ENCODE data around the gene IRS1. TPM values are rescaled to one million over a fixed set of nuclear protein-coding genes. Genes with fewer than 3 reads are reported as not detected.

Gene IRS1
- total and polyA plus RNA-seq, 4 donors: 3.1 to 36.7 (median 7.9) TPM

GRCh38 chr2:226837334-226837733 is 37.7 kb upstream of the IRS1 start:
- H3K9ac ChIP-seq (ENCODE audit: insufficient read depth in 1 of 2, low read length in 2 of 2): no peak overlapping the region
- H3K4me1 ChIP-seq (ENCODE audit: control insufficient read depth in 5 of 5, insufficient read depth in 5 of 5, low read length in 5 of 5): peaks cover 0 to 24% (median 7%) of the 10 kb centered on the region in 5 donors
- no peaks in the 10 kb centered on the region for H3K36me3 ChIP-seq (ENCODE audit: control insufficient read depth in 4 of 4, insufficient read depth in 4 of 4, low read length in 4 of 4)
- H3K27ac ChIP-seq (ENCODE audit: low read depth in 1 of 2, low read length in 1 of 2): no peak overlapping the region
- TF ChIP-seq CTCF (IDR thresholded peaks at IDR 0.05; ENCODE audit: control extremely low read depth, extremely low read depth): no peak
- H3K27me3 ChIP-seq (ENCODE audit: control insufficient read depth in 3 of 3, insufficient read depth in 3 of 3, low read length in 2 of 3): no peaks in the 10 kb centered on the region
- ATAC-seq (ENCODE audit: insufficient read depth, low FRiP score) (no peak), DNase-seq (no peak)
- H3K9me3 ChIP-seq (ENCODE audit: control insufficient read depth in 4 of 4, insufficient read depth in 3 of 4, low read length in 3 of 4): no peaks in the 10 kb centered on the region
- 91 to 93% methylated on average over 7 of the region's 7 CpGs for WGBS, 2 donors
- no peak overlapping the region for H3K4me3 ChIP-seq

GRCh38 chr2:226836548-226836885 is 36.9 kb upstream of the IRS1 start:
- H3K4me3 ChIP-seq: peak overlapping the region; percentile 76
- H3K27me3 ChIP-seq (ENCODE audit: control insufficient read depth in 3 of 3, insufficient read depth in 3 of 3, low read length in 2 of 3): no peaks in the 10 kb centered on the region
- 2 to 5% methylated on average over 6 of the region's 6 CpGs for WGBS, 2 donors
- no peaks in the 10 kb centered on the region for H3K36me3 ChIP-seq (ENCODE audit: control insufficient read depth in 4 of 4, insufficient read depth in 4 of 4, low read length in 4 of 4)
- no peaks in the 10 kb centered on the region for H3K9me3 ChIP-seq (ENCODE audit: control insufficient read depth in 4 of 4, insufficient read depth in 3 of 4, low read length in 3 of 4)
- peak overlapping the region; percentile 89 to 99 for H3K9ac ChIP-seq (ENCODE audit: insufficient read depth in 1 of 2, low read length in 2 of 2)
- peaks cover 0 to 24% (median 7%) of the 10 kb centered on the region in 5 donors for H3K4me1 ChIP-seq (ENCODE audit: control insufficient read depth in 5 of 5, insufficient read depth in 5 of 5, low read length in 5 of 5)
- no peak for DNase-seq
- no peak for TF ChIP-seq CTCF (IDR thresholded peaks at IDR 0.05; ENCODE audit: control extremely low read depth, extremely low read depth)
- ATAC-seq (ENCODE audit: insufficient read depth, low FRiP score): no peak
- peak overlapping the region; percentile 95 to 100 for H3K27ac ChIP-seq (ENCODE audit: low read depth in 1 of 2, low read length in 1 of 2)

- peak; percentile 95 to 98 (median 97) for DNase-seq
- Histone ChIP-seq H3K27me3 (ENCODE audit: control insufficient read depth in 3 of 3, insufficient read depth in 3 of 3, low read length in 2 of 3) (no peaks in the 10 kb centered on the region), H3K9ac (ENCODE audit: insufficient read depth in 1 of 2, low read length in 2 of 2) (peak within 1 kb of the TSS; percentile 89 to 99), H3K36me3 (ENCODE audit: control insufficient read depth in 4 of 4, insufficient read depth in 4 of 4, low read length in 4 of 4) (no peaks in the 10 kb centered on the region), H3K9me3 (ENCODE audit: control insufficient read depth in 4 of 4, insufficient read depth in 3 of 4, low read length in 3 of 4) (peaks cover 0 to 2% (median 0%) of the 10 kb centered on the region in 4 donors), H3K4me1 (ENCODE audit: control insufficient read depth in 5 of 5, insufficient read depth in 5 of 5, low read length in 5 of 5) (peaks cover 0 to 24% (median 7%) of the 10 kb centered on the region in 5 donors), H3K4me3 (peak within 1 kb of the TSS; percentile 76), H3K27ac (ENCODE audit: low read depth in 1 of 2, low read length in 1 of 2) (peak within 1 kb of the TSS; percentile 95 to 100)
- ATAC-seq (ENCODE audit: insufficient read depth, low FRiP score): peak; percentile 98
- no peak for TF ChIP-seq CTCF (IDR thresholded peaks at IDR 0.05; ENCODE audit: control extremely low read depth, extremely low read depth)
- WGBS, 2 donors: 0% methylated on average over 73 to 75 of the region's 75 CpGs
These were observed 36.4 kb upstream of the IRS1 start, which contains the start of gene RHBDD1 for GRCh38 chr2:226835796-226836547. Gene RHBDD1, plus strand, starts transcription at chr2:226836054. Its CDS starts 28,640 bp downstream, at chr2:226864694.

All from lung (tissue), 12 donors.